GM21619 (cell line): Measurements from ENCODE around the gene STAT5B.

Experiments used
- ATAC-seq: cut with Tn5 transposase; IDR thresholded peaks from one replicate; pipeline ENCODE4 v1.9.1; 2021; ENCODE audit not compliant: unreplicated experiment

STAT5B gene

DNA sequence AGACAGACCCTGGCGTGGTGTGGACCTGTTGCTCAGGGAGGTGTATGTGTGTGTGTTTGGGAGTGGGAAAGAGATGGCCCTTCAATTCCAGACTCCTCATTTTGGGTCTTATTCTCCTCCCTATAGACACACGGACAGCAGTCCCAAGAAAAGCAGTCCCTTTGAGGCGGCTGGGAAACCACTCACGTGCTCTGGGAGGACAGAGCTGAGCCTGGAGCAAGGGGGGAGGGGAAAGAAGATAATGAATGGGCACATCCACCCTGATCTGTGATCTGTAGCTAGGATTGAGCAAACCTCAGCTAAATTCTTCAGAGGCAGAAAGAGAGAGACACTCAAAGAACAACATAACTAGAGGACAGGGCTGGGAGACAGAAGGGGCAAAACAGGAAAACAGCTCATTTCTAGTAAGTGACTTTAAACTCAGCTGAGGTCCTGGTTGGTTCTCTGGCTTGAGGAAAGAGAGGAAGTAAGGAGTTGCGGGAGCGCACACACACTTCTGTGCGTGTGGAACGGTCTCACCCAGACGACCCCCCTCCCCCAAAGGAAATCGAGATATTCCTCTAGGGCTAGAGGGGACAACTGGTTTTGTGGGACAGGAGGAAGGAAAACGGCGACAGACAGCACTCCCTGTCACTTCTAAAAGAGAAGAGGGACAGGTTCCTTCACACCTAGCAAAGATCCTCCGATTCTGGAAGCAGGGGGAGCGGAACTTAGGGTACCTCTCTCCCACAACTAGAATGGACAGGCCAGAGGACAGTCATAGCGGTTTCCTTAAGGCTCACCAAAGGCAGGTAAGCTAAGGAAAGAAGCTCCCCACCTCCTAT lies 122.1 kb downstream of the STAT5B start:
- ATAC-seq, result no peak
